Mammary epithelial cell (primary cell): ENCODE measurements around the gene GRN.

Experiments
- CTCF ChIP-seq, 2 donors: IDR thresholded peaks in 1 of 2; conservative IDR thresholded peaks in 1 of 2; 2 replicates each; pipeline ENCODE4 v1.5.1; 2011 to 2012; ENCODE audit warnings: inconsistent platforms in 2 of 2, low read length in 2 of 2, mild to moderate bottlenecking in 2 of 2, control low read depth in 1 of 2, low read depth in 1 of 2; ENCODE audit not compliant: insufficient read depth in 1 of 2; ENCODE audit errors: extremely low read depth in 1 of 2
- EZH2 ChIP-seq: IDR thresholded peaks from 2 replicates; pipeline ENCODE4 v1.6.1; 2012; ENCODE audit warnings: low read length, inconsistent platforms, borderline replicate concordance

- no peak for TF ChIP-seq EZH2
- TF ChIP-seq CTCF (conservative IDR thresholded peaks at IDR 0.05 in 1 of 2, IDR thresholded peaks at IDR 0.05 in 1 of 2; ENCODE audit: extremely low read depth in 1 of 2, insufficient read depth in 1 of 2, low read depth in 1 of 2, low read length in 2 of 2), result no peak
Observed at GRCh38 chr17:44348988-44349364, 3.9 kb downstream of the GRN start.
